Body of pancreas (tissue), 4 donors: ENCODE results near the gene TTC28.

Experiments
- POLR2A ChIP-seq, 3 donors: fragments of 450-650 bp; IDR thresholded peaks; one replicate each; pipeline ENCODE4 v1.6.1; 2016; ENCODE audit warnings: antibody characterized with exemption in 3 of 3, mild to moderate bottlenecking in 2 of 3
- TF ChIP-seq, protein P1 (sequence below), 7 experiments: fragments of 450-650 bp in 4 of 7; fragments of 200-600 bp in 3 of 7; sonication (generic) in 3 of 7; IDR thresholded peaks; one replicate each; pipeline ENCODE4 v1.5.1; 2016 to 2019; ENCODE audit warnings: antibody characterized with exemption in 7 of 7

DNA sequence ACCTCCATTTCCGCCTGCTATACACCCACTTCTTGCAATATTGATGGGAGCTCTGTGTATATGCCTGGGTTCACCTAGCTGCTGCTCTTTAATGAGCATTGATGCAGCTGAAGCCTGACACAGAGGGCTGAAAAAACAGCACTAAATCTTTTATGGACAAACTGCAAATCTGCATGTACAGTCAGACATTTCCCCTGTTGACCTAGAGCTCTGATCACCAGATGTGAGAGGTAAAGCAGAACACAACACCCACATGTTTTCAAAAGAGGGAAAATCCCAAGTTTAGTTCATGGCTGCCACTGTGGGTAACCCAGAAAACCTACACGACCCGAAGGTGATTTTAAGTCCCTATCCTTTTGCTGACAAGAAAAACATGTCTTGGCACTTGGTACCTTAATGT, 457.6 kb downstream of the TTC28 start:
- TF ChIP-seq, protein P1, sequence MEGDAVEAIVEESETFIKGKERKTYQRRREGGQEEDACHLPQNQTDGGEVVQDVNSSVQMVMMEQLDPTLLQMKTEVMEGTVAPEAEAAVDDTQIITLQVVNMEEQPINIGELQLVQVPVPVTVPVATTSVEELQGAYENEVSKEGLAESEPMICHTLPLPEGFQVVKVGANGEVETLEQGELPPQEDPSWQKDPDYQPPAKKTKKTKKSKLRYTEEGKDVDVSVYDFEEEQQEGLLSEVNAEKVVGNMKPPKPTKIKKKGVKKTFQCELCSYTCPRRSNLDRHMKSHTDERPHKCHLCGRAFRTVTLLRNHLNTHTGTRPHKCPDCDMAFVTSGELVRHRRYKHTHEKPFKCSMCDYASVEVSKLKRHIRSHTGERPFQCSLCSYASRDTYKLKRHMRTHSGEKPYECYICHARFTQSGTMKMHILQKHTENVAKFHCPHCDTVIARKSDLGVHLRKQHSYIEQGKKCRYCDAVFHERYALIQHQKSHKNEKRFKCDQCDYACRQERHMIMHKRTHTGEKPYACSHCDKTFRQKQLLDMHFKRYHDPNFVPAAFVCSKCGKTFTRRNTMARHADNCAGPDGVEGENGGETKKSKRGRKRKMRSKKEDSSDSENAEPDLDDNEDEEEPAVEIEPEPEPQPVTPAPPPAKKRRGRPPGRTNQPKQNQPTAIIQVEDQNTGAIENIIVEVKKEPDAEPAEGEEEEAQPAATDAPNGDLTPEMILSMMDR (IDR thresholded peaks at IDR 0.05): no peak
- TF ChIP-seq POLR2A (IDR thresholded peaks at IDR 0.05): no peak
